ENCODE results near the gene L1CAM. TPM values are rescaled to one million over a fixed set of nuclear protein-coding genes. Genes with fewer than 3 reads are reported as not detected.
A peak's percentile ranks its signal among the peaks of the same experiment; 100 is the strongest.

L1CAM gene
- total RNA-seq, 2 donors from 2014 or later = 6.3 to 7.0 TPM

DNA sequence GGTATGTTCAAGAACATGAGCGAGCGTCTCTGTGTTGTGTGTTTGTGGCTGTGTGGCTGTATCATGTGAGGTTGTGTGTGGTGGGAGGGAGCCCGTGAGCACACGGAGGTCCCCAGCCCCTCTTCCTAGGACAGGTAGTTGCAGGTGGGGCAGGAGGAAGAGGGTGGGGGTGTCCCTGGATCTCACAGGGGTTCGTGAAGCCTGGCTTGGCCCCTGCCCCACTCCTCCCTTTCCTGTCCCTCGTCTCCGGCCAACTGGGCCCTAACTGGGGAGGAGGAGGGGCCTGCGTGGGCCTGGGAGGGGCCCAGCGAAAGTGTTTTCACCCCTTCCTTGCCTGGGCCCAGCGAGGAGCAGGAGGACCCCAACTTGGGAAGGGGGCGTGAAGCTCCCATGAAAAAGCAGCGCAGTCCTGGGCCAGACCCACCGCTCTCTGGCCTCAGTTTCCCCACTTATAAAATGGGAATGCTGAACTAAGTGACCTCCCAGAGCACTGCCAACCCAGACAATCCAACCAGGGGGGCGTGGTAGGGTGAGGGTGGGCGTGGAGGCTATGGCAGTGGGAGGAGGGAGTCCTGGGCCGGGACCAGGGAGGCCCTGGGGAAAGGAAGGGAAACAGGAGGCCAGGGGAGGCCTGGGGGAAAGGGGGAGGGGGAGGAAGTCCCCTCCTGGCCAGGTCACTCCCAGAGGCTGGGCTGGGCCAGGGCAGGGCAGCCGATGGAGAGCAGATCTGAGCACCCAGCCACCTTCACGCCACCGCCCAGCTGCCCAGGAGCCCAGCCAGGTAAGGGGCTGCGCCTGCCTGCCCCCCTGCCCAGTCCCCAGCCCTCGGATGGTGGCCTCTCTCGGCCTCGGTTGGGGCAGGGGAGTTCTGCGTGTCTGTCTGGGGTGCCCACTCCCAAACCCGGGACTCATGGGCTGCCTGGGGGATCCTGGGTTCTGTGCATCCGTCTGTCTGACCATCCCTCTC is 18.3 kb upstream of the L1CAM start, which contains the start of gene AVPR2:
Gene AVPR2 (plus strand): TSS at position 683 of the 967 bp plus-strand sequence. CDS start 473 bp downstream, outside the sequence.
- Histone ChIP-seq H3K4me1 (peaks cover 0 to 23% of the 10 kb centered on the region in 2 donors), H3K4me3 (peak within 1 kb of the TSS; percentile 14 to 39), H3K27ac (peak within 1 kb of the TSS; percentile 16 to 32), H3K36me3 (no peaks in the 10 kb centered on the region), H3K9me3 (peaks cover 0 to 3% of the 10 kb centered on the region in 2 donors), H3K27me3 (peaks cover 0 to 3% of the 10 kb centered on the region in 2 donors)
- TF ChIP-seq, protein P1, sequence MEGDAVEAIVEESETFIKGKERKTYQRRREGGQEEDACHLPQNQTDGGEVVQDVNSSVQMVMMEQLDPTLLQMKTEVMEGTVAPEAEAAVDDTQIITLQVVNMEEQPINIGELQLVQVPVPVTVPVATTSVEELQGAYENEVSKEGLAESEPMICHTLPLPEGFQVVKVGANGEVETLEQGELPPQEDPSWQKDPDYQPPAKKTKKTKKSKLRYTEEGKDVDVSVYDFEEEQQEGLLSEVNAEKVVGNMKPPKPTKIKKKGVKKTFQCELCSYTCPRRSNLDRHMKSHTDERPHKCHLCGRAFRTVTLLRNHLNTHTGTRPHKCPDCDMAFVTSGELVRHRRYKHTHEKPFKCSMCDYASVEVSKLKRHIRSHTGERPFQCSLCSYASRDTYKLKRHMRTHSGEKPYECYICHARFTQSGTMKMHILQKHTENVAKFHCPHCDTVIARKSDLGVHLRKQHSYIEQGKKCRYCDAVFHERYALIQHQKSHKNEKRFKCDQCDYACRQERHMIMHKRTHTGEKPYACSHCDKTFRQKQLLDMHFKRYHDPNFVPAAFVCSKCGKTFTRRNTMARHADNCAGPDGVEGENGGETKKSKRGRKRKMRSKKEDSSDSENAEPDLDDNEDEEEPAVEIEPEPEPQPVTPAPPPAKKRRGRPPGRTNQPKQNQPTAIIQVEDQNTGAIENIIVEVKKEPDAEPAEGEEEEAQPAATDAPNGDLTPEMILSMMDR (IDR thresholded peaks at IDR 0.05) = no peak
- no peak for DNase-seq (ENCODE audit: low spot score)

DNA sequence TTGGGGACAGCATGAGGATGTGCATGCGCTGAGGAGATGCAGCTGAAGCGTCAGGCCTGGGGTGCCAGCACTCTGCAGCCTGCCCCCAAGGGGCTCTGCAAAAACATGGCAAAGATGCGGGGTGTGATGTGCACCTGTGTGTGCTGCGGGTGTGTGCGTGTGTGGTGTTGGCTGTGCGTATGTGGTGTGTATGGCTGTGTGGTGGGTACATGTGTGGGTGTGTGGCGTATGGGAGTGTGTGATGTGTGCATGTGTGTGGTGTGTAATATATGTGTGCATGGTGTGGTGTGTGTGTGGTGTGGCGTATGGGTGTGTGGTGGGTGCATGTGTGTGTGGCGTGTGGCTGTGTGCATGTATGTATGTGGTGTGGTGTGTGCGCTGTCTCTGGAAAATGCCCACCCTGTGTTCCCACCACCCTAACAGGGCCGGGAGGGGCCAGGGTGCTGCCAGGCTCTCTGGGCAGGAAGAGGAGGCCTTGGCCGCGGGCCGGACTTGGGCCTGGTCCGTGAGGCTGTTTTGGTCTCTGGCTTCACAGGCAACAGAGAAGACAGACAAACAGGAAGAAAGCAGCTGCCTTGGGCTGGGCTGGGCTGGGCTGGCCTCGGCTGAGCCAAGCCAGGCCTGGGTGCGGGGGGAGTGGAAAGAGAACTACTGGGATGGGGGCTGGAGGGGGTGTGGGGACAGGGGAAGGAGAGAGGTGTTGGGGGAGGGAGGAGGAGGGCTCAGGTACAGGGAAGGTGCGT is 17.4 kb upstream of the L1CAM start:
- no peak for DNase-seq (ENCODE audit: low spot score)
- no peaks in the 10 kb centered on the region for H3K36me3 ChIP-seq
- peaks cover 0 to 9% of the 10 kb centered on the region in 2 donors for H3K9me3 ChIP-seq
- H3K4me1 ChIP-seq = peaks cover 0 to 23% of the 10 kb centered on the region in 2 donors
- H3K27me3 ChIP-seq = no peaks in the 10 kb centered on the region
- H3K27ac ChIP-seq = peak overlapping the region; percentile 16 to 32
- H3K4me3 ChIP-seq = no peak overlapping the region
- TF ChIP-seq, protein P1 (IDR thresholded peaks at IDR 0.05) = no peak

DNA sequence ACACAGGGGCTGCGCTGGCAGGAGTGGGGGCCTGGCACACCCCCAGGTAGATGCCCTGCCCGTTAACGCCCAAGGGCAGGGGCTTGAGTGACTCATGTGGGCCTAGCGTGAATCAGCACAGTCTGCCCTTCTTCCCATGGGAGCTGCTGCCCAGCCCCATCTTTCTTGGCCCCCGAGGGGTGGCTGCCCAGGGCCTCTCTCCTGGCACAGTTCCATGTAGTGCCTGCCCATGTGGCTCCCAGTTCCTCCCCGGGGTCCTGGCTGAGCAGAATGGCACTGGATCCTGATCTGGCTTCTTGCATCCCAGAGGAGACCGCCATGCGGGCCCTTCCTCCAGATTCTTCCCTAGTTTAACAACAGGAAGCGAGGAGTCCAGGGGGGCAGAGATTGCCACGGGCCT is 16.4 kb upstream of the L1CAM start:
- H3K9me3 ChIP-seq = peaks cover 0 to 9% of the 10 kb centered on the region in 2 donors
- no peak overlapping the region for H3K27ac ChIP-seq
- TF ChIP-seq, protein P1 (IDR thresholded peaks at IDR 0.05) = no peak
- H3K36me3 ChIP-seq = no peaks in the 10 kb centered on the region
- peaks cover 0 to 23% of the 10 kb centered on the region in 2 donors for H3K4me1 ChIP-seq
- no peak overlapping the region for H3K4me3 ChIP-seq
- no peak for DNase-seq (ENCODE audit: low spot score)
- no peaks in the 10 kb centered on the region for H3K27me3 ChIP-seq

DNA sequence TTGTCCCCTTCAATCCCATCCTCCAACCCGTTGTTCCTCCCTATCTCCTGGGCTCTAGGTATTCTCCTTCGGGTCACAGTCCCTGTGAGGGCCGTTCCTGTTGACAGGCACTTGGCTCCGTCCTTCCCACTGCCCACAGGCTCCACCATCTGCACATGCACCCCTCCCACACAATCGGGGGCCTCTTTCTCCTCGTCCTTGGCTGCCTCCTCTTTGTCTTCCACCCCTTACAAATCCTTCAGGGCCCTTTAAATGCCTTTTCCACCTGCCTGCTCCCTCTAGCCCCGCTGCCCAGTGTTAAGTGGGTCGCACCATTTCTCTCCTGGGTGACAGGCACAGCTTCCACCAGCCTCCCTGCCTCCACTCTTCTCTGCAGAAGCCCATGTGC is 15.8 kb upstream of the L1CAM start:
- H3K36me3 ChIP-seq = no peaks in the 10 kb centered on the region
- H3K4me3 ChIP-seq = no peak overlapping the region
- H3K4me1 ChIP-seq = peaks cover 0 to 23% of the 10 kb centered on the region in 2 donors
- H3K9me3 ChIP-seq = peaks cover 0 to 9% of the 10 kb centered on the region in 2 donors
- no peaks in the 10 kb centered on the region for H3K27me3 ChIP-seq
- TF ChIP-seq, protein P1 (IDR thresholded peaks at IDR 0.05) = no peak
- DNase-seq (ENCODE audit: low spot score) = no peak
- H3K27ac ChIP-seq = no peak overlapping the region

DNA sequence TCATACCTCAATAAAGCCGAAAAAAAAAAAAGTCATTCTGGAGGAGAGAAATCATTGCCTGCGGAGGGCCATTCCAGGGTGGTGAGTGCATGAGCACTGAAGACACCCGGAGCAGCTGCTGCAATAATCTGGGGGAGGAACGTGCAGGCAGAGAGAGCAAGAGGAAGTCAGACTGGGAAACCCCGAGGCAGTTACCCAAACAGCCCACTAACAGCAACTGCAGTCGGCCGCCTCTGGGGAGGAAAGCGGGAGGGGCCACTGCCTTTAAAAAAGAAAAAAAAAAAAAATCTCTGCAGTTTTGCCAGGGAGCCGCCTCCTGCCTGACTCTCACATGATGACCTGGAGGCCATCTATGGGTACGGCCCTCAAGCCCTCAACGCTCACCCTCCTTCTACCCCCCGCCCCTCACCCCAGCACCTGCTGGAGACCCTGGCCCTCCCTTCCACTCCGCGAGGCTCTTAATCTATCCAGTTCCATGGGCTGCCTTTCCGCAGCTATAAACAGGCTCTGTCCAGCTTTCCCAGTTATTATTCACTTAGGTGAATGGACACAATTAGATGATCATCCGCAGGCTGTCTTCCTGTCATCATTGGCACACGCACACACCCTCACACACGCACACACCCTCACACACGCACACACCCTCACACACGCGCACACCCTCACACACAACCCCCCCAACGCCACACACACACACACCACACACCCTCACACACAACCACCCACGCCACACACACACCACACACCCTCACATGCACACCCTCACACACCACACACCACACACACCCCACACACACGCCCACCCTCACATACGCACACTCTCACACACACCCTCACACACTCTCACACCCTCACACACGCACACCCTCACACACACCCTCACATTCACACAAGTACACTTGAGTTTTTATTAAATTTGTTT is 15.1 kb upstream of the L1CAM start:
- TF ChIP-seq, protein P1 (IDR thresholded peaks at IDR 0.05) = no peak
- Histone ChIP-seq H3K4me1 (peaks cover 0 to 23% of the 10 kb centered on the region in 2 donors), H3K9me3 (peaks cover 0 to 11% of the 10 kb centered on the region in 2 donors), H3K27me3 (no peaks in the 10 kb centered on the region), H3K36me3 (no peaks in the 10 kb centered on the region), H3K4me3 (no peak overlapping the region), H3K27ac (no peak overlapping the region)
- DNase-seq (ENCODE audit: low spot score) = no peak
